Omental fat pad (tissue), 4 donors: ENCODE results near the gene TLE6. TPM values are rescaled to one million over a fixed set of nuclear protein-coding genes. Genes with fewer than 3 reads are reported as not detected.

Source experiments
- ATAC-seq: fragments of 150-250 bp; one replicate; pipeline ENCODE4 v1.9.1; 2016; ENCODE audit warnings: mild to moderate bottlenecking, moderate library complexity; ENCODE audit not compliant: low FRiP score
- DNase-seq: peaks from one replicate; pipeline ENCODE4 v3.0.0-alpha.2; 2019; ENCODE audit warnings: low spot score
- CTCF ChIP-seq, 3 donors: fragments of 450-650 bp; IDR thresholded peaks; one replicate each; pipeline ENCODE4 v1.5.1; 2016 to 2017; ENCODE audit warnings: antibody characterized with exemption in 3 of 3, mild to moderate bottlenecking in 3 of 3, moderate library complexity in 2 of 3
- total RNA-seq, 4 donors: library from RNA; depleted of rRNA; stranded (reverse); fragments of >200 nt; gene quantifications; one replicate each; pipeline ENCODE4 v1.1.0, GENCODE V29; 2016

Gene TLE6
- total RNA-seq, 4 donors from 2014 or later: 0.36 to 2.8 (median 1.7) TPM

- no peak for TF ChIP-seq CTCF (IDR thresholded peaks at IDR 0.05)
- ATAC-seq (no peak), DNase-seq (no peak)
Observed at GRCh38 chr19:3041327-3041726, 64.0 kb downstream of the TLE6 start.

- DNase-seq: no peak
- no peak for ATAC-seq
Observed at GRCh38 chr19:3041761-3042620, 64.6 kb downstream of the TLE6 start.

GRCh38 chr19:3042621-3043267 lies 65.4 kb downstream of the TLE6 start:
- DNase-seq (no peak), ATAC-seq (no peak)
- no peak for TF ChIP-seq CTCF (IDR thresholded peaks at IDR 0.05)

More at GRCh38 chr19:3041761-3042620, 64.6 kb downstream of the TLE6 start:
- no peak for TF ChIP-seq CTCF (IDR thresholded peaks at IDR 0.05)

Other genes with a start within 250 kb of the TLE6 start
- gene SLC39A3, start 237.5 kb upstream of the TLE6 start, total RNA-seq: 10 to 100 TPM; 26.0 to 38.0 (median 28.6) TPM
- 10 to 100 TPM; 32.7 to 50.4 (median 36.7) TPM for gene SGTA, start 194.3 kb upstream of the TLE6 start, total RNA-seq
- gene THOP1, start 192.1 kb upstream of the TLE6 start, total RNA-seq: 10 to 100 TPM; 27.4 to 50.2 (median 31.9) TPM
- 1 to 10 TPM in 3 of 4 donors, under 1 TPM in 1; 0.84 to 4.0 (median 3.1) TPM for gene ZNF554, start 157.7 kb upstream of the TLE6 start, total RNA-seq
- gene ZNF555, start 136.1 kb upstream of the TLE6 start, total RNA-seq: 1 to 10 TPM; 3.9 to 7.3 (median 4.8) TPM
- gene ZNF556, start 110.2 kb upstream of the TLE6 start, total RNA-seq: 1 to 10 TPM in 1 of 4 donors, under 1 TPM in 2, not detected in 1; 0.09 to 1.1 (median 0.31) TPM
- gene ZNF57, start 76.6 kb upstream of the TLE6 start, total RNA-seq: 1 to 10 TPM; 2.0 to 6.3 (median 4.7) TPM
- 1 to 10 TPM; 3.2 to 8.7 (median 3.8) TPM for gene ZNF77, start 32.6 kb upstream of the TLE6 start, total RNA-seq
- 10 to 100 TPM; 19.3 to 39.8 (median 31.0) TPM for gene TLE2, start 51.7 kb downstream of the TLE6 start, total RNA-seq
- gene TLE5, start 84.9 kb downstream of the TLE6 start, total RNA-seq: 100 to 1,000 TPM; 226 to 340 (median 261) TPM
- gene GNA11, start 116.8 kb downstream of the TLE6 start, total RNA-seq: 10 to 100 TPM; 36.9 to 58.2 (median 43.5) TPM
- 10 to 100 TPM; 10.2 to 33.7 (median 10.8) TPM for gene GNA15, start 158.5 kb downstream of the TLE6 start, total RNA-seq
- gene S1PR4, start 201.2 kb downstream of the TLE6 start, total RNA-seq: 10 to 100 TPM in 1 of 4 donors, 1 to 10 TPM in 3; 1.1 to 35.3 (median 9.4) TPM
- gene NCLN, start 208.4 kb downstream of the TLE6 start, total RNA-seq: 10 to 100 TPM; 33.6 to 65.7 (median 41.1) TPM
- not detected for gene CELF5, start 247.1 kb downstream of the TLE6 start, total RNA-seq